Measurements from ENCODE around the gene RHOU. TPM values are rescaled to one million over a fixed set of nuclear protein-coding genes. Genes with fewer than 3 reads are reported as not detected.

The RHOU gene
- polyA plus RNA-seq, 4 donors: 17.9 to 43.5 (median 42.1) TPM

DNA sequence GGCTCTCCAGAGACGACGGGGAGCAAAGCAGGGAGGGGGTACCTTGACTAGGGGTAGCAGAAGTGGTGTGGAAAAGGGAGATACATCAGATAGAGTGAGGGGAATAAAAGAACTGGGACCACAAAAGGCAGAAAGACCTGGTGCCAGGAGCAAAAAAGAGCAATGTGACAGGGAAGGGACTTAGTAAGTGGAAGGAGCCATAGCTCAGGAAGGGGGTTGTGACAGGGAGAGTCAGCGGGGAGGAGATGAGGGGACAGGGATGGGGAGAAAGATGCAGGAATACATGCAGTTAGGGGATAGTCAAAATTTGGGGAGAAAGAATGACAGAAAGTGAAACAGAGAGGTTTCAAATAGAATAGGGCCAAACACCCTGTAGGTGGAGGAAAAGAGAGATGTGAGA, 20.5 kb downstream of the RHOU start:
- DNase-seq (no peak), FAIRE-seq (no peak)
- Histone ChIP-seq H3K4me3 (ENCODE audit: low read depth in 1 of 3, low read length in 3 of 3) (no peak overlapping the region), H3K27ac (ENCODE audit: low read depth in 1 of 3, low read length in 2 of 3) (no peak overlapping the region), H3K36me3 (ENCODE audit: control insufficient read depth in 3 of 3, insufficient read depth in 2 of 3, low read depth in 1 of 3, low read length in 3 of 3) (no peaks in the 10 kb centered on the region), H3K4me1 (ENCODE audit: control insufficient read depth in 3 of 3, insufficient read depth in 2 of 3, low read depth in 1 of 3, low read length in 2 of 3) (peaks cover 0 to 4% (median 0%) of the 10 kb centered on the region in 3 donors), H3K27me3 (ENCODE audit: control insufficient read depth in 3 of 3, insufficient read depth in 3 of 3, low read length in 3 of 3) (peaks cover 0 to 7% (median 1%) of the 10 kb centered on the region in 3 donors), H3K9me3 (ENCODE audit: control insufficient read depth in 2 of 2, insufficient read depth in 1 of 2, low read depth in 1 of 2, low read length in 1 of 2) (peaks cover 0 to 5% of the 10 kb centered on the region in 2 donors)
- 84 to 91% (median 90%) methylated on average over 3 of the region's 3 CpGs for WGBS, 3 donors

DNA sequence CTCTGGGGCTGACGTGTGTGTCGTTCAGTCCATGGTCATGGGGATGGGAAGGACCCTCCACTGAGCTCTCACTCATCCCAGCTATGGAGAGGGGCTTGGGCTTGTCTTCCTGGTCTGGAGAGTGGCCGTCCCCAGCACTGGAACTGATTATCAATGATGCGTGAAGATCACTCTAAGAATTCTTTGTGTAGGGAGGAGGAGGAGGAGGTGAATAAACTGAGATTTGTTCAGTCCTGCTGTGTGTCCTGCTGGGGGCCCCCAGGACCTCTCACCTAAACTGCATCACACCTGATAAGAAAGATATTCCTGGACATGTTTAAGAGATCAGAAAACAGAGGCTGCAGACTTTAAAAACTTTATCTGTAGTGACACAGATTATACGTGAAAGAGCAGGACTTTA, 21.2 kb downstream of the RHOU start:
- 84 to 91% (median 90%) methylated on average over 5 of the region's 5 CpGs for WGBS, 3 donors
- Histone ChIP-seq H3K27ac (ENCODE audit: low read depth in 1 of 3, low read length in 2 of 3) (no peak overlapping the region), H3K9me3 (ENCODE audit: control insufficient read depth in 2 of 2, insufficient read depth in 1 of 2, low read depth in 1 of 2, low read length in 1 of 2) (peaks cover 0 to 5% of the 10 kb centered on the region in 2 donors), H3K4me3 (ENCODE audit: low read depth in 1 of 3, low read length in 3 of 3) (no peak overlapping the region), H3K27me3 (ENCODE audit: control insufficient read depth in 3 of 3, insufficient read depth in 3 of 3, low read length in 3 of 3) (peaks cover 0 to 7% (median 0%) of the 10 kb centered on the region in 3 donors), H3K36me3 (ENCODE audit: control insufficient read depth in 3 of 3, insufficient read depth in 2 of 3, low read depth in 1 of 3, low read length in 3 of 3) (no peaks in the 10 kb centered on the region), H3K4me1 (ENCODE audit: control insufficient read depth in 3 of 3, insufficient read depth in 2 of 3, low read depth in 1 of 3, low read length in 2 of 3) (peaks cover 0 to 7% (median 0%) of the 10 kb centered on the region in 3 donors)
- DNase-seq: no peak
- FAIRE-seq: no peak

GRCh38 chr1:228758447-228758846, 23.2 kb downstream of the RHOU start:
- no peak overlapping the region for H3K4me3 ChIP-seq (ENCODE audit: low read depth in 1 of 3, low read length in 3 of 3)
- peaks cover 0 to 7% (median 0%) of the 10 kb centered on the region in 3 donors for H3K27me3 ChIP-seq (ENCODE audit: control insufficient read depth in 3 of 3, insufficient read depth in 3 of 3, low read length in 3 of 3)
- DNase-seq: no peak
- no peaks in the 10 kb centered on the region for H3K36me3 ChIP-seq (ENCODE audit: control insufficient read depth in 3 of 3, insufficient read depth in 2 of 3, low read depth in 1 of 3, low read length in 3 of 3)
- no peak overlapping the region for H3K27ac ChIP-seq (ENCODE audit: low read depth in 1 of 3, low read length in 2 of 3)
- 80 to 94% (median 85%) methylated on average over 4 of the region's 4 CpGs for WGBS, 3 donors
- peaks cover 0 to 11% (median 0%) of the 10 kb centered on the region in 3 donors for H3K4me1 ChIP-seq (ENCODE audit: control insufficient read depth in 3 of 3, insufficient read depth in 2 of 3, low read depth in 1 of 3, low read length in 2 of 3)
- FAIRE-seq: no peak
- H3K9me3 ChIP-seq (ENCODE audit: control insufficient read depth in 2 of 2, insufficient read depth in 1 of 2, low read depth in 1 of 2, low read length in 1 of 2): peaks cover 0 to 5% of the 10 kb centered on the region in 2 donors

DNA sequence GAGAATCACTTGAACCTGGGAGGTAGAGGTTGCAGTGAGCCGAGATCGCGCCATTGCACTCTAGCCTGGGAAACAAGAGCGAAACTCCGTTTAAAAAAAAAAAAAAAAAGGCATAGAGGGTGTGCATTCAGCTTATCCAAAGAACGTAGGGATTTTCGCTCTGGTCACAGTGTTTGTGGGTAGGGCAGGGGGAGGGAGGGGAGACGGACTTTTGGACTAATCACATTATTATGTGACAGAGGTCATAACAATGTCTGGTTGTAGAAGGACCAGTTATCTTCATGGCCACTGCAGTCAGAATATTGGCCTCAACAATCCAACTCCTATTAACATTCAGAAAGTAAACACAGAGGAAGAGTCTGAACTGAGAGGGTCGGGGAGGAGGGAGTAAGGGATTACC, 25.7 kb downstream of the RHOU start:
- FAIRE-seq: no peak
- no peak overlapping the region for H3K4me3 ChIP-seq (ENCODE audit: low read depth in 1 of 3, low read length in 3 of 3)
- H3K27ac ChIP-seq (ENCODE audit: low read depth in 1 of 3, low read length in 2 of 3): peak overlapping the region in 1 of 3 donors; percentile 69
- H3K9me3 ChIP-seq (ENCODE audit: control insufficient read depth in 2 of 2, insufficient read depth in 1 of 2, low read depth in 1 of 2, low read length in 1 of 2): peaks cover 0 to 5% of the 10 kb centered on the region in 2 donors
- DNase-seq: peak in 1 of 2 donors; percentile 75
- 58 to 76% (median 68%) methylated on average over 6 to 9 of the region's 9 CpGs for WGBS, 3 donors
- H3K4me1 ChIP-seq (ENCODE audit: control insufficient read depth in 3 of 3, insufficient read depth in 2 of 3, low read depth in 1 of 3, low read length in 2 of 3): peaks cover 0 to 17% (median 5%) of the 10 kb centered on the region in 3 donors
- H3K27me3 ChIP-seq (ENCODE audit: control insufficient read depth in 3 of 3, insufficient read depth in 3 of 3, low read length in 3 of 3): no peaks in the 10 kb centered on the region
- no peaks in the 10 kb centered on the region for H3K36me3 ChIP-seq (ENCODE audit: control insufficient read depth in 3 of 3, insufficient read depth in 2 of 3, low read depth in 1 of 3, low read length in 3 of 3)

DNA sequence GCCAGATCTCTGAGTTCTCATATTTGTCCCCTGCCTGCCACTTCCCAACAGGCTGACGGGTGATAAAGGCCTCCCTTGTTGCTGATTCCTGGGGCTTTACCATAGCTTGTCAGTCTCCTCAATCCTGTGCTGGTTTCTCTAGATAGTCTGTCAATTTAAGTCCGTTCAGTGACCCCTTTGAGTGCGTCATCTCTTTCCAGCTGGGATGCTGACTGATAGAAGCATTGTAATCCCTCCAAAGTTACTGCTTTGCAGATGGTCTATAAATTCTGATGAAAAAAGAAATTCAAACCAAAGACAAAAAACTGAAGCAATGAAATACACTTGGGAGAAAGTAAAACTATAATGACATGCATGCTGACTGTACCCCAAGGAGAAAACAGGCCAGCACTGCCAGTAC, 28.3 kb downstream of the RHOU start:
- 77 to 91% (median 85%) methylated on average over 3 of the region's 3 CpGs for WGBS, 3 donors
- H3K9me3 ChIP-seq (ENCODE audit: control insufficient read depth in 2 of 2, insufficient read depth in 1 of 2, low read depth in 1 of 2, low read length in 1 of 2): no peaks in the 10 kb centered on the region
- peaks cover 0 to 27% (median 5%) of the 10 kb centered on the region in 3 donors for H3K4me1 ChIP-seq (ENCODE audit: control insufficient read depth in 3 of 3, insufficient read depth in 2 of 3, low read depth in 1 of 3, low read length in 2 of 3)
- no peaks in the 10 kb centered on the region for H3K36me3 ChIP-seq (ENCODE audit: control insufficient read depth in 3 of 3, insufficient read depth in 2 of 3, low read depth in 1 of 3, low read length in 3 of 3)
- DNase-seq (no peak), FAIRE-seq (no peak)
- H3K4me3 ChIP-seq (ENCODE audit: low read depth in 1 of 3, low read length in 3 of 3): no peak overlapping the region
- no peak overlapping the region for H3K27ac ChIP-seq (ENCODE audit: low read depth in 1 of 3, low read length in 2 of 3)
- H3K27me3 ChIP-seq (ENCODE audit: control insufficient read depth in 3 of 3, insufficient read depth in 3 of 3, low read length in 3 of 3): no peaks in the 10 kb centered on the region

DNA sequence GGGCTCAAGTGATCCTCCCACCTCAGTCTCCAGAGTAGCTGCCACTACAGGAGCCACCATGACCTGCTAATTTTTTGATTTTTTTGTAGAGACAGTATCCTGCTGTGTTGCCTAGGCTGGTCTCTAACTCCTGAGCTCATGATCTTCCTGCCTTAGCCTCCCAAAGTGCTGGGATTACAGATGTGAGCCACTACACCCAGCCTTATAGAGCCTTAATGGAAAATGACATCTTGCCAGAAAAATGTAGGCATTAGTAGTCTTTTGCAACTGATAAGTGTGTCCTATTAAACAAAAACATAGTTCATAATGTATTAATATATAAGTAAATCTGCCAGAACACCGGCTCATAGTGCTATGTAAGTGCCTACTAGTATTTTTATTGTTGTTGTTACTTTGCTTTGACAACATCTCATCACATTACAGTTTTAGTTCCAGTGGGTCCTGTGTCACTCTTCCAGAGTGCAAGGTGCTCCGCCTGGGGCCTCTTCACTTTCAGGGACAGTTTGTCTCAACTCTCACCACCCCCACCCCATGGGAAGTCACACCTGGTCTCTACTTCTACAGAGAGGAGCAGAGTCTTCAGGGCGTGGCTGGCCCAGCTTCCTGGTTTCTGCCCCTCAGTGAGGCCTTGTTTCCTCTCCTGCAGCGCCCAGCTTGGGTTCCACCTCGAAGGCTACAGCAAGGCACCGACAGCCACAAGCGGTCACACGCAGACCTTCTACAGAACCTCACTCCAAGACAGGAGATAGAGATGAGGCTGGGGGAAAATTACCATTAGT, 30.1 kb downstream of the RHOU start:
- H3K27ac ChIP-seq (ENCODE audit: low read depth in 1 of 3, low read length in 2 of 3): peak overlapping the region in 1 of 3 donors; percentile 26
- 60 to 72% (median 63%) methylated on average over 8 of the region's 8 CpGs for WGBS, 3 donors
- no peak overlapping the region for H3K4me3 ChIP-seq (ENCODE audit: low read depth in 1 of 3, low read length in 3 of 3)
- no peaks in the 10 kb centered on the region for H3K36me3 ChIP-seq (ENCODE audit: control insufficient read depth in 3 of 3, insufficient read depth in 2 of 3, low read depth in 1 of 3, low read length in 3 of 3)
- H3K27me3 ChIP-seq (ENCODE audit: control insufficient read depth in 3 of 3, insufficient read depth in 3 of 3, low read length in 3 of 3): no peaks in the 10 kb centered on the region
- DNase-seq: peak; percentile 70 to 74
- no peak for FAIRE-seq
- H3K4me1 ChIP-seq (ENCODE audit: control insufficient read depth in 3 of 3, insufficient read depth in 2 of 3, low read depth in 1 of 3, low read length in 2 of 3): peaks cover 0 to 32% (median 5%) of the 10 kb centered on the region in 3 donors
- H3K9me3 ChIP-seq (ENCODE audit: control insufficient read depth in 2 of 2, insufficient read depth in 1 of 2, low read depth in 1 of 2, low read length in 1 of 2): no peaks in the 10 kb centered on the region

DNA sequence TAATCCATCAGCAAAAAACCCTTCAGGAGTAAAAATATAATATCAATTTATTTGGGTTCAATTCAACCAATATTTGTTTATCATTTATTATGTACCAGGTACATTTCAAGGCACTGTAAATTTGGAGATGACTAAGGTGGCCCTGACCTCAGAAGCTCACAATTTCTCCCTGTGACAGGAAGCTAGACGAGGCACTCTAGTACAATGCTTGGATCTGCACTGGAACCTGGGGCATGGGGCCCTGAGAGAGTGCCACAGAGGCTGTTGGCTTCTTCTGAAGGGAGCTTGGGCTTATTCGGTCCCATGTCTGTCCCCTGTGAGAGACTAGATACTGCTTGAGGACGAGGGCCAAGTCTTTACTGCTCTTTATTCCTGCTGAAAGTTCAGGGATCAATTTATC, 31.5 kb downstream of the RHOU start:
- H3K4me3 ChIP-seq (ENCODE audit: low read depth in 1 of 3, low read length in 3 of 3): no peak overlapping the region
- no peaks in the 10 kb centered on the region for H3K27me3 ChIP-seq (ENCODE audit: control insufficient read depth in 3 of 3, insufficient read depth in 3 of 3, low read length in 3 of 3)
- no peak overlapping the region for H3K27ac ChIP-seq (ENCODE audit: low read depth in 1 of 3, low read length in 2 of 3)
- FAIRE-seq (no peak), DNase-seq (no peak)
- H3K4me1 ChIP-seq (ENCODE audit: control insufficient read depth in 3 of 3, insufficient read depth in 2 of 3, low read depth in 1 of 3, low read length in 2 of 3): peaks cover 0 to 31% (median 5%) of the 10 kb centered on the region in 3 donors
- 89 to 91% (median 91%) methylated on average over 3 of the region's 3 CpGs for WGBS, 3 donors
- H3K36me3 ChIP-seq (ENCODE audit: control insufficient read depth in 3 of 3, insufficient read depth in 2 of 3, low read depth in 1 of 3, low read length in 3 of 3): no peaks in the 10 kb centered on the region
- H3K9me3 ChIP-seq (ENCODE audit: control insufficient read depth in 2 of 2, insufficient read depth in 1 of 2, low read depth in 1 of 2, low read length in 1 of 2): no peaks in the 10 kb centered on the region

GRCh38 chr1:228767636-228768354, 32.5 kb downstream of the RHOU start:
- Histone ChIP-seq H3K36me3 (ENCODE audit: control insufficient read depth in 3 of 3, insufficient read depth in 2 of 3, low read depth in 1 of 3, low read length in 3 of 3) (no peaks in the 10 kb centered on the region), H3K27ac (ENCODE audit: low read depth in 1 of 3, low read length in 2 of 3) (no peak overlapping the region), H3K4me3 (ENCODE audit: low read depth in 1 of 3, low read length in 3 of 3) (no peak overlapping the region), H3K27me3 (ENCODE audit: control insufficient read depth in 3 of 3, insufficient read depth in 3 of 3, low read length in 3 of 3) (no peaks in the 10 kb centered on the region), H3K4me1 (ENCODE audit: control insufficient read depth in 3 of 3, insufficient read depth in 2 of 3, low read depth in 1 of 3, low read length in 2 of 3) (peaks cover 0 to 31% (median 5%) of the 10 kb centered on the region in 3 donors), H3K9me3 (ENCODE audit: control insufficient read depth in 2 of 2, insufficient read depth in 1 of 2, low read depth in 1 of 2, low read length in 1 of 2) (no peaks in the 10 kb centered on the region)
- FAIRE-seq: no peak
- 69 to 77% (median 72%) methylated on average over 6 of the region's 6 CpGs for WGBS, 3 donors
- peak in 1 of 2 donors; percentile 47 for DNase-seq

Measured in small intestine (tissue), 7 donors.